ENCODE data around the gene TRIM9. TPM values are rescaled to one million over a fixed set of nuclear protein-coding genes. Genes with fewer than 3 reads are reported as not detected.

The TRIM9 gene
- total RNA-seq, 2 donors from 2014 or later = 0.44 to 1.3 TPM

- no peak for TF ChIP-seq CTCF (IDR thresholded peaks at IDR 0.05)
- no peak overlapping the region for H3K4me3 ChIP-seq
- no peak for DNase-seq (ENCODE audit: low spot score)
- no peaks in the 10 kb centered on the region for H3K36me3 ChIP-seq
- no peaks in the 10 kb centered on the region for H3K27me3 ChIP-seq
- H3K4me1 ChIP-seq = no peaks in the 10 kb centered on the region
- H3K27ac ChIP-seq = no peak overlapping the region
- no peaks in the 10 kb centered on the region for H3K9me3 ChIP-seq
These were observed 49.9 kb downstream of the TRIM9 start for GRCh38 chr14:51044961-51045360.

- Histone ChIP-seq H3K27me3 (no peaks in the 10 kb centered on the region), H3K27ac (no peak overlapping the region), H3K4me3 (no peak overlapping the region), H3K4me1 (no peaks in the 10 kb centered on the region), H3K36me3 (no peaks in the 10 kb centered on the region), H3K9me3 (no peaks in the 10 kb centered on the region)
- TF ChIP-seq CTCF (IDR thresholded peaks at IDR 0.05) = no peak
- no peak for DNase-seq (ENCODE audit: low spot score)
These were observed 53.0 kb downstream of the TRIM9 start for GRCh38 chr14:51041883-51042282.

- H3K36me3 ChIP-seq = no peaks in the 10 kb centered on the region
These were observed 53.8 kb downstream of the TRIM9 start for GRCh38 chr14:51041108-51041531.

GRCh38 chr14:51039252-51039651 lies 55.7 kb downstream of the TRIM9 start:
- no peak overlapping the region for H3K4me3 ChIP-seq
- H3K9me3 ChIP-seq = no peaks in the 10 kb centered on the region
- H3K4me1 ChIP-seq = no peaks in the 10 kb centered on the region
- no peak overlapping the region for H3K27ac ChIP-seq
- no peaks in the 10 kb centered on the region for H3K36me3 ChIP-seq
- DNase-seq (ENCODE audit: low spot score) = no peak
- H3K27me3 ChIP-seq = no peaks in the 10 kb centered on the region
- TF ChIP-seq CTCF (IDR thresholded peaks at IDR 0.05) = no peak

More at GRCh38 chr14:51041108-51041531, 53.8 kb downstream of the TRIM9 start:
- no peak overlapping the region for H3K27ac ChIP-seq
- TF ChIP-seq CTCF (IDR thresholded peaks at IDR 0.05) = no peak
- H3K9me3 ChIP-seq = no peaks in the 10 kb centered on the region
- H3K4me3 ChIP-seq = no peak overlapping the region
- no peaks in the 10 kb centered on the region for H3K27me3 ChIP-seq
- no peaks in the 10 kb centered on the region for H3K4me1 ChIP-seq
- no peak for DNase-seq (ENCODE audit: low spot score)

- Histone ChIP-seq H3K36me3 (no peaks in the 10 kb centered on the region), H3K4me3 (no peak overlapping the region), H3K27me3 (no peaks in the 10 kb centered on the region), H3K4me1 (no peaks in the 10 kb centered on the region), H3K27ac (no peak overlapping the region), H3K9me3 (no peaks in the 10 kb centered on the region)
- no peak for TF ChIP-seq CTCF (IDR thresholded peaks at IDR 0.05)
- no peak for DNase-seq (ENCODE audit: low spot score)
These were observed 59.2 kb downstream of the TRIM9 start for GRCh38 chr14:51035611-51036192.

Data from right atrium auricular region (tissue), 2 donors.